Neuronal stem cell (in vitro differentiated cells): Measurements from ENCODE around the gene LGR6.
"Not testable (repeated sequence)": the region's sequence is repeated elsewhere in the genome, so short reads cannot be mapped to it uniquely, and the experiment has no call there.

Experiments used
- DNase-seq: peaks from one replicate; pipeline ENCODE4 v3.0.0-alpha.2; 2013; ENCODE audit warnings: low spot score
- H2AFZ ChIP-seq: one replicate; pipeline ENCODE4 v1.6.1; 2013; ENCODE audit warnings: mild to moderate bottlenecking, low read length, inconsistent platforms
- H2AK5ac ChIP-seq: 2 replicates; pipeline ENCODE4 v1.6.1; 2013; ENCODE audit warnings: low read depth, mild to moderate bottlenecking, inconsistent platforms, low read length, moderate library complexity, mixed read lengths
- H2BK120ac ChIP-seq: 2 replicates; pipeline ENCODE4 v1.6.1; 2013; ENCODE audit warnings: low read depth, mild to moderate bottlenecking, inconsistent platforms, low read length, moderate library complexity, mixed read lengths
- H2BK12ac ChIP-seq: one replicate; pipeline ENCODE4 v1.6.1; 2013; ENCODE audit warnings: low read length, inconsistent platforms
- H2BK15ac ChIP-seq: 2 replicates; pipeline ENCODE4 v1.6.1; 2013; ENCODE audit warnings: mild to moderate bottlenecking, low read length, inconsistent platforms, mixed read lengths
- H2BK5ac ChIP-seq: one replicate; pipeline ENCODE4 v1.6.1; 2013; ENCODE audit warnings: inconsistent platforms, mild to moderate bottlenecking, low read length, moderate library complexity
- H3K14ac ChIP-seq: one replicate; pipeline ENCODE4 v1.6.1; 2013; ENCODE audit warnings: low read length, inconsistent platforms
- H3K18ac ChIP-seq: 2 replicates; pipeline ENCODE4 v1.6.1; 2013; ENCODE audit warnings: low read length, inconsistent platforms
- H3K23ac ChIP-seq: 2 replicates; pipeline ENCODE4 v1.6.1; 2013; ENCODE audit warnings: low read depth, mild to moderate bottlenecking, mixed read lengths, low read length, inconsistent platforms; ENCODE audit not compliant: poor library complexity
- H3K27ac ChIP-seq: replicated peaks from 3 replicates; pipeline ENCODE4 v1.5.1; 2013; ENCODE audit warnings: low read length, inconsistent platforms
- H3K27me3 ChIP-seq, 3 experiments: 2 replicates each; pipeline ENCODE4 v1.6.1; 2013; ENCODE audit warnings: low read length in 3 of 3, mild to moderate bottlenecking in 2 of 3, inconsistent platforms in 1 of 3, low read depth in 1 of 3, mixed read lengths in 1 of 3, moderate library complexity in 1 of 3; ENCODE audit not compliant: control insufficient read depth in 3 of 3, insufficient read depth in 3 of 3
- H3K36me3 ChIP-seq, 2 donors: replicated peaks in 1 of 2; 2 replicates each; pipeline ENCODE4 v1.6.1; 2013; ENCODE audit warnings: low read length in 2 of 2; ENCODE audit not compliant: control insufficient read depth in 2 of 2, insufficient read depth in 2 of 2
- H3K4ac ChIP-seq: 2 replicates; pipeline ENCODE4 v1.6.1; 2013; ENCODE audit warnings: inconsistent platforms, mild to moderate bottlenecking, low read length, moderate library complexity
- H3K4me1 ChIP-seq, 2 donors: 1 replicate in 1 of 2; 2 replicates in 1 of 2; pipeline ENCODE4 v1.6.1; 2013; ENCODE audit warnings: low read length in 2 of 2, low read depth in 1 of 2; ENCODE audit not compliant: control insufficient read depth in 2 of 2, insufficient read depth in 1 of 2
- H3K4me2 ChIP-seq: one replicate; pipeline ENCODE4 v1.6.1; 2013; ENCODE audit warnings: mild to moderate bottlenecking, low read length, inconsistent platforms; ENCODE audit not compliant: insufficient read depth, poor library complexity, severe bottlenecking
- H3K4me3 ChIP-seq, 2 donors: 2 replicates each; pipeline ENCODE4 v1.5.1; 2013; ENCODE audit warnings: low read length in 2 of 2, mild to moderate bottlenecking in 2 of 2, inconsistent platforms in 1 of 2, moderate library complexity in 1 of 2
- H3K79me1 ChIP-seq: one replicate; pipeline ENCODE4 v1.6.1; 2013; ENCODE audit warnings: low read depth, mild to moderate bottlenecking, inconsistent platforms, low read length, moderate library complexity
- H3K9ac ChIP-seq: one replicate; pipeline ENCODE4 v1.6.1; 2013; ENCODE audit warnings: mild to moderate bottlenecking, low read depth, low read length, inconsistent platforms; ENCODE audit not compliant: poor library complexity
- H3K9me3 ChIP-seq, 2 donors: replicated peaks in 1 of 2; 2 replicates each; pipeline versions ENCODE3 to v1.6.1; 2013; ENCODE audit warnings: low read length in 2 of 2, mild to moderate bottlenecking in 2 of 2, inconsistent platforms in 1 of 2, low read depth in 1 of 2, mixed read lengths in 1 of 2, moderate library complexity in 1 of 2; ENCODE audit not compliant: control insufficient read depth in 2 of 2, insufficient read depth in 1 of 2
- H4K8ac ChIP-seq: one replicate; pipeline ENCODE4 v1.6.1; 2013; ENCODE audit warnings: low read depth, mild to moderate bottlenecking, inconsistent platforms, low read length, moderate library complexity
- H4K91ac ChIP-seq: one replicate; pipeline ENCODE4 v1.6.1; 2013; ENCODE audit warnings: low read length, low read depth, mild to moderate bottlenecking, inconsistent platforms; ENCODE audit not compliant: poor library complexity
- WGBS, 2 donors: extraction: QIAGEN DNeasy Blood & Tissue Kit; methylation state at CpG; one replicate each; pipeline ENCODE4 v1.1.7; 2013; ENCODE audit warnings: missing lambda C conversion rate in 2 of 2, mixed read lengths in 1 of 2; ENCODE audit not compliant: insufficient read length in 2 of 2, insufficient replicate concordance in 1 of 2; ENCODE audit errors: extremely low coverage in 2 of 2; 5-methylcytosine and 5-hydroxymethylcytosine counted together

LGR6 gene

DNA sequence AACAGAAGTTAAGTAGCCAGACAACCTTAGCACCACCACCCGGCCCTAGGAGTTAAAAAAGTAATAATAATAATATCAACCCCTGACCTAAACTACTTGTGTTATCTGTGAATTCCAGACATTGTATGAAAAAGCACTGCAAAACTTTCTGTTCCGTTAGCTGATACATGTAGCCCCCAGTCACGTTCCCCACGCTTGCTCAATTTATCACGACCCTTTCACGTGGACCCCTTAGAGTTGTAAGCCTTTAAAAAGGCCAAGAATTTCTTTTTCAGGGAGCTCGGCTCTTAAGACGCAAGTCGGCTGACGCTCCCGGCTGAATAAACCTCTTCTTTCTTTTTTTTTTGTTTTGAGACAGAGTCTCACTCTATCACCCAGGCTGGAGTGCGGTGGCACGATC lies 26.5 kb upstream of the LGR6 start:
- H3K14ac ChIP-seq, H3K4me3 ChIP-seq, H3K9me3 ChIP-seq, H2AK5ac ChIP-seq, H3K9ac ChIP-seq, H2AFZ ChIP-seq, H2BK12ac ChIP-seq, H2BK5ac ChIP-seq, H3K36me3 ChIP-seq, H4K91ac ChIP-seq, H3K4me2 ChIP-seq, H3K79me1 ChIP-seq, H3K23ac ChIP-seq, H3K18ac ChIP-seq, H4K8ac ChIP-seq, DNase-seq, H2BK15ac ChIP-seq, H2BK120ac ChIP-seq, H3K27ac ChIP-seq, H3K4ac ChIP-seq: not testable (repeated sequence)
- WGBS, 2 donors, result no CpG with 5 or more reads among the region's 13 CpGs
- Histone ChIP-seq H3K4me1 (peaks cover 9 to 17% of the 10 kb centered on the region in 2 donors), H3K27me3 (peaks cover 0 to 60% (median 0%) of the 10 kb centered on the region in 3 experiments)

DNA sequence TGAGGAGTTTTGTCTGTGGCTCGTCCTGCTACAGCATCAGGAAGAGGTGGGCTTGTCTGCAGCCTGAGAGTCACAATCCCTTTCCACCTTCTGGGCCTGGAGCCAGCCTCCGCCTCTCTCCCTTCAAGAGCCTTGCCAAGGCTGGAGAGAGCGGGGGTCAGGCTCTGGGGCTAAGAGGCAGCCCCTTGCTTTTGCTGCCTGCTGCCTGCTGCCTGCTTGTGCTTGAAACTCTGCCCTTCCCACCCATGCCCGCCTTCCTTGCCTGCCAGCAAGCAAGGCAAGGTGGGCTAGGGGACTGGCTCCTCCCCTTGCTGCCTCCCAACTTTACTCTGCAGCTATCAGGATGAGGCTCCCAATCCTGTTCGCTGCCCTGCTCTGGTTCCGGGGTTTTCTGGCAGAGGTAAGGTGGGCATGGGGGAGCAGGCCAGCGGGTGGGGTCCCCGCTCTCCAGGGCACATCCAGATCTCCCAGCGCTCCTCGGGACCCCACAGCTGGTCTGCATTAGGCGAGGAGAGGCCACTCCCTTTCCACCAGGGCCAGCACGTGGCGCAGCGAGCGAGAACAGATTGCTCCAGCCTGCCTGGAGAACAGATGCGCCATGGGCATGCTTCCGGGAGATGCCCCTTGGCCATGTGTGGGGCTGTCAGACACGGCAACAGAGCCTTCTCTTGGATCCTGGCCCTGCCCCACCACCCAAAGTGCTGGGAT lies 25.7 kb upstream of the LGR6 start:
- no peak for DNase-seq

DNA sequence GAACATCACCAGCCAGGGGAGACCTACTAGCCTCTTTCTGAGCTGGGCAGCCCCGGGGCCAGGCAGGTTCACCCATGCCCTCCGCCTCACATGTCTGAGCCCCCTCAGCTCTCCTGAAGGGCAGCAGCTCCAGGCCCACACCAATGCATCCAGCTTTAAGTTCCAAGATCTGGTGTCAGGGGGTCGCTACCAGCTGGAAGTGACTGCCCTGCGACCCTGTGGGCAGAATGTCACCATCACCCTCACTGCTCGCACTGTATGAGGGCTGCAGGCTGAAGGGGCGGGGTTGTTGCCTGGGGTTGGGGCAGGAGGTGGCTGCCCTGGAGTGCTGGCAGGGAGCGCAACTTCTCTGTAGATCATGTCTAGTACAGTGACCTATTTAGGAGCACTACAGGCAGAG lies 24.7 kb upstream of the LGR6 start:
- H3K27ac ChIP-seq, result no peak overlapping the region

More for the DNA sequence above, 25.7 kb upstream of the LGR6 start:
- Histone ChIP-seq H2BK5ac (no peak overlapping the region), H3K79me1 (no peaks in the 10 kb centered on the region), H3K9me3 (no peaks in the 10 kb centered on the region), H3K4me3 (no peak overlapping the region), H3K27ac (no peak overlapping the region), H3K18ac (peak overlapping the region; percentile 38), H2BK12ac (peak overlapping the region; percentile 41), H2AK5ac (no peak overlapping the region), H3K27me3 (peaks cover 0 to 53% (median 0%) of the 10 kb centered on the region in 3 experiments), H3K23ac (peak overlapping the region; percentile 91), H3K9ac (peak overlapping the region; percentile 24), H3K4ac (peak overlapping the region; percentile 10), H3K4me2 (no peak overlapping the region), H2BK120ac (no peak overlapping the region), H2BK15ac (peak overlapping the region; percentile 96), H4K8ac (no peak overlapping the region), H4K91ac (no peak overlapping the region), H2AFZ (no peak overlapping the region), H3K14ac (peak overlapping the region; percentile 21), H3K4me1 (peaks cover 5 to 13% of the 10 kb centered on the region in 2 donors), H3K36me3 (no peaks in the 10 kb centered on the region)
- no CpG with 5 or more reads among the region's 18 CpGs for WGBS, 2 donors

DNA sequence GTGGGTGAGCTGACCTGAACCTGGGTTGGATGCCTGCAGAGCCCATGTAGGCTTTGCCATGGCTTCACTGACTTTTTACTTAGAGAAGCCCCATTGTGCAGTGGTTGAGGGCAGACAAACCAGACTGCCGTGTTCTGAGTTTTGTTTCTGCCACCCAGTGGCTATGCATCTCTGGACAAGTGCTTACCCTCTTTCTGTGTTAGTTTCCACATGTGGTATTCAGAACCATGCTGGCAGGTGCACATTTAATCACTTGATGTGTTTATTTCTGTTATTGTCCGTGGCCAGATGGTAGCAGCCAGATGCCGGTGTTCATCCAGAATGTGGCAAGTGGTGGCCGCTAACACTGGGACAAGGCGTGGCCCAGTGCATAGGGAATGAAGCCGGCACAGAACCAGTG lies 22.9 kb upstream of the LGR6 start:
- no CpG with 5 or more reads among the region's 6 CpGs for WGBS, 2 donors
- H3K9me3 ChIP-seq, result no peaks in the 10 kb centered on the region
- H2BK5ac ChIP-seq, result no peak overlapping the region
- no peak overlapping the region for H3K23ac ChIP-seq
- no peak overlapping the region for H3K14ac ChIP-seq
- H3K79me1 ChIP-seq, result no peaks in the 10 kb centered on the region
- H2BK12ac ChIP-seq, result no peak overlapping the region
- H3K4me3 ChIP-seq, result no peak overlapping the region
- no peak overlapping the region for H3K9ac ChIP-seq
- H3K36me3 ChIP-seq, result no peaks in the 10 kb centered on the region
- no peak overlapping the region for H3K18ac ChIP-seq
- no peak overlapping the region for H4K8ac ChIP-seq
- H2AFZ ChIP-seq, result no peak overlapping the region
- no peak overlapping the region for H2BK120ac ChIP-seq
- H3K4ac ChIP-seq, result no peak overlapping the region
- DNase-seq, result no peak
- no peak overlapping the region for H3K4me2 ChIP-seq
- peaks cover 0 to 28% (median 0%) of the 10 kb centered on the region in 3 experiments for H3K27me3 ChIP-seq
- no peak overlapping the region for H2AK5ac ChIP-seq
- peaks cover 3 to 10% of the 10 kb centered on the region in 2 donors for H3K4me1 ChIP-seq
- no peak overlapping the region for H3K27ac ChIP-seq
- no peak overlapping the region for H4K91ac ChIP-seq
- no peak overlapping the region for H2BK15ac ChIP-seq

More for the DNA sequence above, 24.7 kb upstream of the LGR6 start:
- Histone ChIP-seq H3K4me3 (no peak overlapping the region), H4K8ac (no peak overlapping the region), H4K91ac (no peak overlapping the region), H3K27me3 (peaks cover 0 to 43% (median 0%) of the 10 kb centered on the region in 3 experiments), H3K9me3 (no peaks in the 10 kb centered on the region), H3K4me1 (peaks cover 5 to 10% of the 10 kb centered on the region in 2 donors), H3K14ac (no peak overlapping the region), H3K4ac (peak overlapping the region; percentile 89), H2AK5ac (no peak overlapping the region), H3K9ac (peak overlapping the region; percentile 30), H2BK5ac (no peak overlapping the region), H3K23ac (no peak overlapping the region), H2AFZ (no peak overlapping the region), H3K79me1 (no peaks in the 10 kb centered on the region), H3K36me3 (no peaks in the 10 kb centered on the region), H3K18ac (peak overlapping the region; percentile 48), H2BK12ac (peak overlapping the region; percentile 58), H3K4me2 (no peak overlapping the region), H2BK120ac (peak overlapping the region; percentile 61), H2BK15ac (no peak overlapping the region)
- no peak for DNase-seq
- WGBS, 2 donors, result no CpG with 5 or more reads among the region's 7 CpGs
